Activated B cell treated with CpG ODN at 0.5 μM for 24 hours (primary cell): Measurements from ENCODE around the gene NFS1. TPM values are rescaled to one million over a fixed set of nuclear protein-coding genes. Genes with fewer than 3 reads are reported as not detected.
"Not testable (repeated sequence)": the region's sequence is repeated elsewhere in the genome, so short reads cannot be mapped to it uniquely, and the experiment has no call there.

Experiments
- ATAC-seq: fragments of 200-7000 bp; cut with Tn5 transposase; one replicate; pipeline ENCODE4 v1.10.0; 2021; ENCODE audit warnings: low read depth, mild to moderate bottlenecking, moderate library complexity
- CTCF ChIA-PET: fragments of 350-600 bp; sonication (Branson Sonifier 250); formaldehyde crosslinking; loops from one replicate; lab custom pipeline; 2021; ENCODE audit warnings: antibody characterized with exemption; lab: Charles Lee
- POLR2A ChIA-PET: fragments of 350-600 bp; sonication (Branson Sonifier 250); formaldehyde crosslinking; loops from one replicate; lab custom pipeline; 2021; ENCODE audit warnings: antibody characterized with exemption; lab: Charles Lee
- DNase-seq: peaks from one replicate; pipeline ENCODE4 v3.0.0; 2022
- H3K27ac Mint-ChIP-seq: one replicate; pipeline ENCODE4 v1.8.0; 2020; ENCODE audit warnings: mixed read lengths
- H3K27me3 Mint-ChIP-seq: one replicate; pipeline ENCODE4 v1.8.0; 2021; ENCODE audit warnings: mixed read lengths
- H3K36me3 Mint-ChIP-seq: one replicate; pipeline ENCODE4 v1.8.0; 2021; ENCODE audit warnings: low read depth, mixed read lengths
- H3K4me1 Mint-ChIP-seq: one replicate; pipeline ENCODE4 v1.8.0; 2021; ENCODE audit warnings: mixed read lengths
- H3K4me3 Mint-ChIP-seq: one replicate; pipeline ENCODE4 v1.8.0; 2020; ENCODE audit warnings: mild to moderate bottlenecking, mixed read lengths
- H3K9me3 Mint-ChIP-seq: one replicate; pipeline ENCODE4 v1.8.0; 2020; ENCODE audit warnings: mixed read lengths
- CTCF ChIP-seq: fragments of 200-600 bp; IDR thresholded peaks from one replicate; pipeline ENCODE4 v1.8.0; 2022; ENCODE audit warnings: antibody characterized with exemption, mild to moderate bottlenecking
- intact Hi-C: fragments of 100-400 bp; cut with micrococcal nuclease; formaldehyde crosslinking; loops from one replicate; pipeline ENCODE4 v1.15.1; 2024
- total RNA-seq: library from RNA; stranded (reverse); gene quantifications from 2 replicates; pipeline ENCODE4 v1.2.3, GENCODE V29; 2022

NFS1 gene
- total RNA-seq, 1 donor from 2014 or later = 30.6 TPM

- H3K4me1 Mint-ChIP-seq = peaks cover 10% of the 10 kb centered on the region
- ATAC-seq, CTCF ChIA-PET: not testable (repeated sequence)
These were observed 6.7 kb upstream of the NFS1 start for GRCh38 chr20:35705894-35706293.

GRCh38 chr20:35704514-35705261 is 5.5 kb upstream of the NFS1 start:
- ChIA-PET CTCF (interaction anchor here (1.4 kb wide), 1 partner anchor 226 kb away, joined by 3 read pairs; no protein-coding TSS in a partner anchor), POLR2A (interaction anchor here (0.5 to 2.0 kb wide), 4 partner anchors 17 to 86 kb away, joined by 3 to 9 read pairs (median 4); partner anchors contain the start of genes CPNE1 and RBM12)
- H3K27me3 Mint-ChIP-seq = no peaks in the 10 kb centered on the region
- no peaks in the 10 kb centered on the region for H3K9me3 Mint-ChIP-seq
- no peak overlapping the region for H3K27ac Mint-ChIP-seq
- H3K4me3 Mint-ChIP-seq = no peak overlapping the region
- no peak for ATAC-seq
- H3K36me3 Mint-ChIP-seq = peaks cover 75% of the 10 kb centered on the region
- peaks cover 15% of the 10 kb centered on the region for H3K4me1 Mint-ChIP-seq
- intact Hi-C loops = no loop called here
- no peak for TF ChIP-seq CTCF
- DNase-seq = no peak

More at GRCh38 chr20:35705894-35706293, 6.7 kb upstream of the NFS1 start:
- H3K27me3 Mint-ChIP-seq, H3K4me3 Mint-ChIP-seq, intact Hi-C loops, DNase-seq, H3K9me3 Mint-ChIP-seq, H3K27ac Mint-ChIP-seq: not testable (repeated sequence)
- H3K36me3 Mint-ChIP-seq = peaks cover 81% of the 10 kb centered on the region
- POLR2A ChIA-PET = interaction anchor here (0.6 to 1.2 kb wide), 2 partner anchors 87 to 118 kb away, joined by 4 to 7 read pairs; no protein-coding TSS in a partner anchor

GRCh38 chr20:35702824-35703695 is 3.9 kb upstream of the NFS1 start:
- Mint-ChIP-seq H3K9me3 (no peaks in the 10 kb centered on the region), H3K27me3 (no peaks in the 10 kb centered on the region)

GRCh38 chr20:35702051-35702823 is 3.1 kb upstream of the NFS1 start:
- no peaks in the 10 kb centered on the region for H3K9me3 Mint-ChIP-seq
- no peak overlapping the region for H3K4me3 Mint-ChIP-seq
- DNase-seq = no peak
- POLR2A ChIA-PET = interaction anchor here (0.7 to 2.0 kb wide), 9 partner anchors 17 to 73 kb away, joined by 3 to 9 read pairs (median 4); partner anchors contain the start of genes CPNE1, RBM12 and RBM39
- CTCF ChIA-PET = interaction anchor here (0.9 kb wide), 1 partner anchor 29 kb away, joined by 3 read pairs; no protein-coding TSS in a partner anchor
- peaks cover 26% of the 10 kb centered on the region for H3K4me1 Mint-ChIP-seq
- intact Hi-C loops = no loop called here
- peaks cover 76% of the 10 kb centered on the region for H3K36me3 Mint-ChIP-seq
- no peak for ATAC-seq
- H3K27ac Mint-ChIP-seq = peak overlapping the region; percentile 37
- no peaks in the 10 kb centered on the region for H3K27me3 Mint-ChIP-seq
- no peak for TF ChIP-seq CTCF

More at GRCh38 chr20:35702824-35703695, 3.9 kb upstream of the NFS1 start:
- H3K36me3 Mint-ChIP-seq = peaks cover 75% of the 10 kb centered on the region
- no peak for TF ChIP-seq CTCF
- H3K4me1 Mint-ChIP-seq = peaks cover 18% of the 10 kb centered on the region
- no peak for ATAC-seq
- no peak for DNase-seq
- no peak overlapping the region for H3K27ac Mint-ChIP-seq
- no peak overlapping the region for H3K4me3 Mint-ChIP-seq
- CTCF ChIA-PET = interaction anchor here (0.6 kb wide), 1 partner anchor 166 kb away, joined by 3 read pairs; no protein-coding TSS in a partner anchor
- intact Hi-C loops = no loop called here
- POLR2A ChIA-PET = interaction anchor here (0.6 to 2.0 kb wide), 8 partner anchors 26 to 1970 kb away, joined by 3 to 11 read pairs (median 4); partner anchors contain the start of genes CPNE1, RBM12 and RBM39
